ENCODE data around the gene GRHL3.

GRCh38 chr1:24324903-24325302, 5.7 kb downstream of the GRHL3 start:
- no peak for TF ChIP-seq GATA2 (IDR thresholded peaks at IDR 0.05; ENCODE audit: low read depth, low read length)
- TF ChIP-seq GATA3 (IDR thresholded peaks at IDR 0.05; ENCODE audit: low read depth, low read length): no peak
